Cardiac muscle cell (in vitro differentiated cells and primary cell): ENCODE measurements around the gene CLK2. TPM values are rescaled to one million over a fixed set of nuclear protein-coding genes. Genes with fewer than 3 reads are reported as not detected.

Source experiments
- DNase-seq, 2 donors: peaks; one replicate each; pipeline versions ENCODE4 v3.0.0 to v3.0.0-alpha.2; 2010 to 2017; ENCODE audit warnings: low read depth in 1 of 2, low spot score in 1 of 2
- H3K27ac ChIP-seq: fragments of 200-600 bp; sonication (generic); 2 replicates; pipeline ENCODE4 v1.5.1; 2016
- H3K27me3 ChIP-seq: fragments of 200-600 bp; sonication (generic); 2 replicates; pipeline ENCODE4 v1.6.0; 2016; ENCODE audit warnings: control low read depth
- H3K36me3 ChIP-seq: fragments of 200-600 bp; sonication (generic); 2 replicates; pipeline ENCODE4 v1.5.1; 2016; ENCODE audit warnings: control low read depth
- H3K4me1 ChIP-seq: fragments of 200-600 bp; sonication (generic); 2 replicates; pipeline ENCODE4 v1.8.1; 2017; ENCODE audit warnings: low read depth, mild to moderate bottlenecking, mixed run types
- H3K4me3 ChIP-seq: fragments of 200-600 bp; sonication (generic); 2 replicates; pipeline ENCODE4 v1.5.1; 2016; ENCODE audit warnings: mild to moderate bottlenecking
- H3K9me3 ChIP-seq: fragments of 200-600 bp; sonication (generic); 2 replicates; pipeline ENCODE4 v1.5.1; 2017; ENCODE audit warnings: low read depth, mild to moderate bottlenecking, control low read depth
- polyA plus RNA-seq: library from polyadenylated mRNA; unstranded; fragments of >200 nt; fragmentation: Nextera tagmentation; extraction: Ambion mirVana; gene quantifications from 2 replicates; pipeline ENCODE4 v1.2.1, GENCODE V29; 2016
- total RNA-seq: library from RNA; depleted of rRNA; stranded (reverse); fragments of >200 nt; gene quantifications from 2 replicates; pipeline ENCODE4 v1.2.3, GENCODE V29; 2016
- TF ChIP-seq, protein P1 (sequence below): IDR thresholded peaks from 2 replicates; pipeline ENCODE4 v1.5.1; 2012; ENCODE audit warnings: low read depth, mild to moderate bottlenecking, low read length

The CLK2 gene
- total RNA-seq (57.3 and 65.3 TPM in 2 replicates), polyA plus RNA-seq (45.1 and 68.5 TPM in 2 replicates)

DNA sequence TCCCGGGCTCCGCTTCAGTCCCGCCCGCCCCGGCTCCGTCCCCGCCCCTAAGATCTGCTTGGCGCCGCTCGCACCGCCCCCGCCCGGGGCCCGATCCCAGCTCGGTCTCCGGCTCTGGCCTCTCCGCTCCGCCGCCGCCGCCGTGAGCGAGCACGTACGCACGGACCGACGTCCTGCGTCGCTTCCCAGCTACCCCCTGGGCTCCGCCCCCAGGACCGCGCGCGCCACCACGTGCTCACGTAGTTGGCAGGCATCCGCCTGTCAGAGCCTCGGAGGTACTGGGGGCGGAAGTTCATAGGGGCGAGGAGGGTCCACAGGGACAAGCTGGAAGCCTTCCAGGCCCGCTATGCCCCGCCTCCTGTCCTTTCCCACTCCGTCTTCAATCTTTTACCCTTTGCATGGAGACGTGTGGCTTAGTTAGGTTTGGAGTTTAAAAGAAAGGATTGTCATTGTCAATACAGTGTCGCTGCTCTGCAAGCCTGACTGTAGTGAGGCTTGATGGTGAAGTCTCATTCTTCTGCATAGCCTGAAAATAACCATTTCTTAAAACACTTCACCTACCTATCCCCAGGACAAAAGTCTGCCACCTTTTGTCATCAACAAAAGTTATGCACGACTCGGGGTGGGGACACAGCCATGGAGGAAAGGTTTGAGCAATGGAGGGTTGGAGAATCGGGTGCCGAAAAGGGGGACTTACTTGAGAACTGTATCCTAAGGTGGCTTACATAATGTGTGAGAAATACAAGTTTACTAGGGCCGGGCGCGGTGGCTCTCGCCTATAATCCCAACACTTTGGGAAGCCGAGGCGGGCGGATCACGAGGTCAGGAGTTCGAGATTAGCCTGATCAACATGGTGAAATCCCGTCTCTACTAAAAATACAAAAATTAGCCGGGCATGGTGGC, at the start of gene CLK2:
Gene CLK2, minus strand, starts transcription at position 162 of the 903 bp plus-strand sequence. CDS start 2,527 bp downstream, outside the sequence.
- TF ChIP-seq, protein P1, sequence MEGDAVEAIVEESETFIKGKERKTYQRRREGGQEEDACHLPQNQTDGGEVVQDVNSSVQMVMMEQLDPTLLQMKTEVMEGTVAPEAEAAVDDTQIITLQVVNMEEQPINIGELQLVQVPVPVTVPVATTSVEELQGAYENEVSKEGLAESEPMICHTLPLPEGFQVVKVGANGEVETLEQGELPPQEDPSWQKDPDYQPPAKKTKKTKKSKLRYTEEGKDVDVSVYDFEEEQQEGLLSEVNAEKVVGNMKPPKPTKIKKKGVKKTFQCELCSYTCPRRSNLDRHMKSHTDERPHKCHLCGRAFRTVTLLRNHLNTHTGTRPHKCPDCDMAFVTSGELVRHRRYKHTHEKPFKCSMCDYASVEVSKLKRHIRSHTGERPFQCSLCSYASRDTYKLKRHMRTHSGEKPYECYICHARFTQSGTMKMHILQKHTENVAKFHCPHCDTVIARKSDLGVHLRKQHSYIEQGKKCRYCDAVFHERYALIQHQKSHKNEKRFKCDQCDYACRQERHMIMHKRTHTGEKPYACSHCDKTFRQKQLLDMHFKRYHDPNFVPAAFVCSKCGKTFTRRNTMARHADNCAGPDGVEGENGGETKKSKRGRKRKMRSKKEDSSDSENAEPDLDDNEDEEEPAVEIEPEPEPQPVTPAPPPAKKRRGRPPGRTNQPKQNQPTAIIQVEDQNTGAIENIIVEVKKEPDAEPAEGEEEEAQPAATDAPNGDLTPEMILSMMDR: no peak
- peak; percentile 98 for DNase-seq
- Histone ChIP-seq H3K4me3 (peak within 1 kb of the TSS; percentile 78), H3K4me1 (peaks cover 11% of the 10 kb centered on the region), H3K36me3 (peaks cover 20% of the 10 kb centered on the region), H3K27me3 (no peaks in the 10 kb centered on the region), H3K9me3 (no peaks in the 10 kb centered on the region), H3K27ac (peak within 1 kb of the TSS; percentile 95)

DNA sequence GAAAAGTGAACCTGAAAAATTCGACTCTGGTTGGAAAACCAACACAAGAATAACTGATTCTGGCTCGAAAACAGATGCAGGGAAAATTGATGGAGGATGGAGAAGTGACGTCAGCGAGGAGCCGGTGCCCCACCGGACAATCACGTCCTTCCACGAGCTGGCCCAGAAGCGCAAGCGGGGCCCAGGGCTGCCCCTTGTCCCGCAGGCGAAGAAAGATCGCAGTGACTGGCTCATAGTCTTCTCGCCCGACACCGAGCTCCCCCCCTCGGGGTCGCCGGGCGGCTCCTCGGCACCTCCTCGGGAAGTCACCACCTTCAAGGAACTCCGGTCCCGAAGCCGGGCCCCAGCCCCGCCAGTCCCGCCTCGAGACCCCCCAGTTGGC, 49.3 kb upstream of the CLK2 start:
- Histone ChIP-seq H3K36me3 (peaks cover 8% of the 10 kb centered on the region), H3K27me3 (no peaks in the 10 kb centered on the region), H3K4me3 (peak overlapping the region; percentile 61), H3K9me3 (no peaks in the 10 kb centered on the region), H3K4me1 (peaks cover 8% of the 10 kb centered on the region), H3K27ac (peak overlapping the region; percentile 84)
- TF ChIP-seq, protein P1: no peak
- DNase-seq: peak; percentile 30 to 48

DNA sequence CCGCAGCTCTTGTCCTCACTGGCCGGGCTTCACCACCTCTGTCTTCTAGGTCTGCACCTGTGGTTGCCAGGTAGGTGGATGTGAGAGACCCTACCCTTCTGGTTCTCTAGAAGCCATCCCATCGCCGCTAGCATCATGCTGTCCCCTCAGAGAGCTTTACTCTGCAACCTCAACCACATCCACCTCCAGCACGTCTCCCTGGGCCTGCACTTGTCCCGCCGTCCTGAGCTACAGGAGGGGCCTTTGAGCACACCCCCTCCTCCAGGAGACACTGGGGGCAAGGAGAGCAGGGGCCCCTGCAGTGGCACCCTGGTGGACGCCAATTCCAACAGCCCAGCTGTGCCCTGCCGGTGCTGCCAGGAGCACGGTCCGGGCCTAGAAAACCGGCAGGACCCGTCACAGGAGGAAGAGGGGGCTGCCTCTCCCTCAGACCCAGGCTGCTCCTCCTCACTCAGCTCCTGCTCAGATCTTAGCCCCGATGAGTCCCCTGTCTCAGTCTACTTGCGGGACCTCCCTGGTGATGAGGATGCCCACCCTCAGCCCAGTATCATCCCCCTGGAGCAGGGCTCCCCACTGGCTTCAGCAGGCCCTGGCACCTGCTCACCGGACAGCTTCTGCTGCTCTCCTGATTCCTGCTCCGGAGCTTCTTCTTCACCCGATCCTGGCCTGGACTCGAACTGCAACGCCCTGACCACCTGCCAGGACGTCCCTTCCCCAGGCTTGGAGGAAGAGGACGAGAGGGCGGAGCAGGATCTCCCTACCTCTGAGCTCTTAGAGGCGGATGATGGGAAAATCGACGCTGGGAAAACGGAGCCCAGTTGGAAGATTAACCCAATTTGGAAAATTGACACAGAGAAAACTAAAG, 48.6 kb upstream of the CLK2 start:
- peaks cover 8% of the 10 kb centered on the region for H3K4me1 ChIP-seq

DNA sequence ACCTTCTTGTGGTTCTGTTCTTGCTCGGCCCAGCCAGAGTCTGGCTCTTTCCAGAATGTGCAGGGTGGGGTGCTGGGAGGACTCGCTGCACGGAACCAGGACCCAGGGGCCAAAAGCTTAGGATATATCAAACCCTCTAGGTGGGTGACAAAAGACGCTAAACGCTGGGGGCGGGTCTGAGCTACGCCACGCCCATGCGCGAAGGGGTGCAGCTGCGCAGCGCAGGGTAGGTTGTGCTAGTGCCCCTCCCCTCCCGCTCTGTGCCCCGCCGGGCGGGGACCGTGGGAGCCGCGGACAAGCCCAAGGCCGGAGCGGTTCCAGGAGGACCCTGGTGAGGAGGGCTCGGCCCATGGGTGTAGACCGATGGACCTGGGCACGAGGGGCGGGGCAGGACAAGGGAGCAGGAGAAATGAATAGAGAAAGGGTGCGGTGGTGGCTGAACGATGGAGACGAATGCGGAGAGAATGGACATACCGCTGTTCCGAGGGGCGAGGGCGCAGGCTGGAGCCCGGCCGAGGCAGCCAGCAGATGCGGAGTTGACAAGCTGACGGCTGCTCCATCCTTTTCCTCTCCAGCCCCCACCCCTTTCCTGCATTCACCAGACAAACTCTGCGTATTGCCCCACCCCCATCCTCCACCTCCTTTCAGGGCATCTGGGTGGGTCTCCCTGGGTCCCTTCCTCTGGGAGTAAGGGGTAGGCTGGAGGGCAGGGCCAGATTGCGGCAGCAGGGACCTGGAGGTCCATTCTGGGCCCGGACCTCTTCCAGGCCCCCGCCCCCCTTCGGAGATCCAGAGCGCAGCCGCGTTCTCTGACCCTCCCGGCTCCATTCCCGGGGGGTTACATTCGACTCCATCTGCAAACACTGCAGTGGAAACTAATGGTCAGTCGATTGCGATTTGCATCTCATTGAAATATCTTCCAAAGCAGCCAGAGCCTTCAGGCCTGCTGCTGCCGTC, 47.6 kb upstream of the CLK2 start, which contains the start of gene RUSC1:
Gene RUSC1, plus strand, starts transcription at position 234 of the 957 bp plus-strand sequence. CDS start 880 bp downstream, outside the sequence.
- Histone ChIP-seq H3K4me1 (peaks cover 8% of the 10 kb centered on the region), H3K4me3 (peak within 1 kb of the TSS; percentile 19), H3K27ac (no peak within 1 kb of the TSS), H3K27me3 (no peaks in the 10 kb centered on the region), H3K36me3 (peaks cover 8% of the 10 kb centered on the region), H3K9me3 (no peaks in the 10 kb centered on the region)
- peak; percentile 61 to 71 for DNase-seq
- TF ChIP-seq, protein P1: no peak

More for the DNA sequence above, 48.6 kb upstream of the CLK2 start:
- TF ChIP-seq, protein P1: no peak
- Histone ChIP-seq H3K36me3 (peaks cover 8% of the 10 kb centered on the region), H3K9me3 (no peaks in the 10 kb centered on the region), H3K27ac (no peak overlapping the region), H3K4me3 (peak overlapping the region; percentile 61), H3K27me3 (no peaks in the 10 kb centered on the region)
- DNase-seq: peak in 1 of 2 donors; percentile 4

DNA sequence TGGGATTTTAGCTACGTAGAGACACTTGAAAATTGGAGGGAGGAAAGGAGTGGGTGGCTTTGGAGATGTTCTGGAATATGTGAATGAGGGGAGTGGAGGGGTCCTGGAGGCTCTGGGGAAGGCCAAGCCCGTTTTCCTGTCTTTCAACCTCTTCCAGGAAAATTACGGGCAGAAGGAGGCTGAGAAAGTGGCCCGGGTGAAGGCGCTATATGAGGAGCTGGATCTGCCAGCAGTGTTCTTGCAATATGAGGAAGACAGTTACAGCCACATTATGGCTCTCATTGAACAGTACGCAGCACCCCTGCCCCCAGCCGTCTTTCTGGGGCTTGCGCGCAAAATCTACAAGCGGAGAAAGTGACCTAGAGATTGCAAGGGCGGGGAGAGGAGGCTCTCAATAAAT, 46.9 kb upstream of the CLK2 start:
- Histone ChIP-seq H3K27ac (no peak overlapping the region), H3K4me3 (no peak overlapping the region), H3K27me3 (no peaks in the 10 kb centered on the region), H3K4me1 (peaks cover 6% of the 10 kb centered on the region), H3K9me3 (no peaks in the 10 kb centered on the region), H3K36me3 (peaks cover 8% of the 10 kb centered on the region)
- no peak for DNase-seq
- TF ChIP-seq, protein P1: no peak
